ENCODE measurements around the gene OPCML.

The OPCML gene

DNA sequence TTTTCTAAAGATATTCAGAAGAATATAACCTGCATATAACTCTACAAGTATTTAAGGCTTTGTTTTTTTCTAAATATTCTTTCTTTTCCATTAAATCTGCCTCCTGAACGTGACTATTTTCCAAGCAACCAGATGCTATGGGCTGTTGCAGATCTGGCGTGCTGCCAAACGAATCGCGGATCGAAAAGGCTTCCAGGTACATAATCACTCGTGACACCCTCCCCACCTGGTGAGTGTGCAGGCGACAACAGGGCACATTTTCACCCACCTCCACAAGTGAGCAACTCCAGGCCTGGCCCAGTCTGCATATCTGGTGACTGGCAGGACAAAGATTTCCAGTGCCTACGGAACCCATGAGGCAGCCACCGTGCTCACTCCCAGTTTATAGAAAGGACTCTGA, 660.1 kb downstream of the OPCML start:
- DNase-seq = no peak

DNA sequence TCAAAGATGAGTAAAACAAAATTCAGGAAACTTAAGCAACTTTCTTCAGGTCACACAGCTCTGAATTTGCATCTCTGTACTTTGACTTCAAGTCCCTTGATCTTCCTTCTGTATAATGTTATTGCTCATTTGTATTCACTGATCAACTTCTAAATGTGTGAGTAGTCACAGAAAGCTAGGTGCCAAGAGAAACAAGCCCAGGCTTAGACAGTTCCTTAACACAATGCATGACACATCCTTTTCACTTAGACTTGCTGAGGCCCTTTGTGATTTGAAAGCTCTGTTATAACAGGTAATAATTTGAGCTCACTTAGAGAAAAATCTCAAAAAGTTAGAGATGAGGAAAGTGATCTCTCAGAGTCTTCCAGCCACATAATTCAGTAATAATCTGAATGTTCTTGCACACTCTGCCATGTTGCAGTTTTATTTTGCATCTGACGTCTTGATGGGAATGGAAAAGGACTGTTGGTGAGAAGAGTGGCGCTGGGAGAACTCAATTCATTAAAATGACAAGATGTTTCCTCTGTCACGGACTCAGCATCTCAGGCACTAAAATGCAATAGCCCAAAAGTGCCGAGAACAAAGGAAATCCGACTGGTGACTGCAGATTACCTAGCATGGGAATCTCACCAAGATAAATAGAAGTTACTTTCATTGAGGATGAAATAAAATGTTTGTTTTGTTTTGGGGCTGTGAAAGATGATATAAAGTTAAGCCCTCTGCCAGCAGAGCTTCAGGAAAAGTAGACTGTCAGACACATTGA, 665.3 kb downstream of the OPCML start:
- no peak for DNase-seq

DNA sequence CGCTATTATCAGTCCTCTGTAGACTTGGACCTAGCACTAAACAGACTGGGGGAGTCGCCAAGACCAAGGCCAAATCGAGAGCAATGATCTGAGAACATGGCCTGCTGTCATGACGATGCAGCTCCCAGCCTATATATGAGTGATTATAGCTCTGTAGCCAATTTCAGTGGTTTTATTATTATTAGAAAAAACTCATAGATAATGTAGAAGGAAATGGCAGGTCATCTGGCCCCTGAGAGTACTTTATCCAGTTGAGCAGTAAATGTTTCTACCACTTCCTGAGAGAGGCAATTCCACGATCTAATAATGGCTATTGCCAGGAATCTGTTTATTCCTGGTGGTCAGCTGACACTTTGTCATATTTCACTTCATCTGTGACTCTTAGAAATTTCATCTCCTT, 666.7 kb downstream of the OPCML start:
- DNase-seq = no peak

DNA sequence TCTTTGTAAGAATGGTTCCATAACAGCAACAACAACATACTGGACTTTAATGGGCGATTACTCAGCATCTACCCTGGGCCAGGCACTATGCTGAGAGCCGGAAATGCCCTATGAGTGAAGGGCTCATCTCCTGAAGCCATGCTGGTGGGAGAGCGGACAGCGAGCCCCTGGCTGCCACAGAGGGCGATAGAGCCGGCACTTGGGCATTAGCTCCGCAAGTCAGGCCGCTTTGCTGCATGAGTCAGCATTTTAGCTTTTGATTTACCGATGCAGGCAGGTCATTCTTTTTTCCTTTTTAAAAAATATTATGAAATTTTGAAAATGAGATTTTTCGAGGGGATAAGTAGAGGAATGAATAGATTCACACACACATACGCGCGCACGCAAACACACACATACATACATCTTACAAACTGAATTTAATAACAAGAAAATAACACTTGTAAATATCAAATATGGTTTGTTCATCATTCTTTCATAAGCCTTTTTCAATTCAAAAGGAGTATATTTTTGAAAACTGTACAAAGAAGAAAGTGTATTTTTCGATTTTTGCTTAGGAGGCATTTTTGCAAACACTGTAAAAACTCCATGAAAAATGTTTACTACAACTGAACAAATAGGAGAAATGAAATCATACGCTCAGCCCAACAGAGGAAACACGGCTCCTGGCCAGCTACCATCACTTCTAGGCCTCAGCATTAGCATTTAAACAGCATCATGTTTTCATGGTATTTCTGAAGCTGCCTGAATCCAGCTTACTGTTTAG, 667.3 kb downstream of the OPCML start:
- DNase-seq = no peak

DNA sequence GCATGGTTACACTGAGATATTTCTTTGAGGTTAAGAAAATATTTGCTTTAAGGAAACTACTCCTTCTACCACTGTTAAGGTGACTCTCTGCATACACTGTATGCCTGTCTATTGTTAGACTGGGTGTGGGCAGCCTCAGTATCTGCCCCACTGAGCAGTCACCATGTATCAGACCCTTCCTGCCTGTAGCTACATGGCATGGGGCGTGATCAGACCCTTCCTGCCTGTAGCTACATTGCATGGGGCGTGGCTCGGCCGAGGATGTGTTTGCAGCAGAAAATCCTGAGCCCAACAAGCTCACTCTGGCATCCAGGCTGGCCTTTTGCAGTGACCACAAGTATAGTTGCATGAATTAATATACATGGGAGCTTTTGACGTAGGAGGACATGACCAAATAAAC, 669.4 kb downstream of the OPCML start:
- DNase-seq = no peak

DNA sequence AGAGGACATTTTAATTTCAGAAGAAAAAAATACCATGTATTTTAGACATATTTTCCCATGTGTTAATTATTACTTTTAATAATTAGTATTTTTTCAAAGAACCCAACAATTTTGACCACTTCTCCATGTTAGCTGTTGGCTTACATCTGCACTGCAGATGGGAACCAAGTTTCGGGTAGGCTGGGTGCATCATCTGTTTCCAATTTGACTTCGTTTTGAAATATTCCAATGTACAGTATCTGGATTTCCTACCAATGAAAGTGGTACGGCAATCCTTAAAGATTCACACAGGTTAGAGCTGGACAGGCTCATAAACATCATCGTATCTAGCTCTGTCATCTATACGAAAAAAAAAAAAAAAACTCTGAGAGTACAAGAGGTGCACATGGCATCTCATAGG, 670.2 kb downstream of the OPCML start:
- DNase-seq = no peak

DNA sequence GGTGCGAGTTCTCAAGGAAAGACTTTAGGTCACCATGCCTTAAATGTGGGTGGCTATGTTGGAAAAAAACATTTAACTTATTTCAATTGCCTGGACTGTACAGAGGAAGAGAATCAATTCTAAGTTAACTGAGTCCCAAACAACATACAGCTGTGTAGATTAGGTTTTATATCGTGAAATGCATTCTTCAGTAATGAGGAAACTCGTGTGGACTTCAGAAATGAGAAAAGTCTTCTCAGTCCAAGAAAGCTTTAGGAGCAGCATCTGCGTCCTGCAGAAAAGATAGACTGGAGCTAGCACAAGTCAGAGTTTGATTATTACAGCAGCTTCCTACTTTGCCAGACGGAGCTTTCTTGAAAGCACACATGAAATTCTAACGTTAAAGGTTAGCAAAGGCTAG, 673.0 kb downstream of the OPCML start:
- DNase-seq = no peak

DNA sequence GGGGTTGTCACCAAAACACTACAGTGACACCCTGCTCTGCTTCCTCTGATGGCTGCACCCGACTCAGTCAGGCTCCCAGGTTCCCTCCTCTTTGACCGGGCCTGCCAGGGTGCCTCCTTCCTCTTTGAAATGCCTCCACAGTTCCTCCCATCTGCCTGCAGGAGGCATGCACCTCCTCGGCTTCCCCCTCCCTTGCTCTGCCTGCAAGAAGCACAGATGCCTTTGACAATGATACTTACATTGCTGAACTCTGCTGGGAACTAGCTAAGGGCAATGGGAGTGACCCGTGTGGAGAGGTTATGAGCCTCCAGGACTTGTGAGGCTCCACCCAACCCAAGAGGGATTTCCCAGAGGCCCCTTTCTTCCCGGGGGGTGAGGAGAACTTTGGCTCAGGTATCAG, 674.1 kb downstream of the OPCML start:
- no peak for DNase-seq

DNA sequence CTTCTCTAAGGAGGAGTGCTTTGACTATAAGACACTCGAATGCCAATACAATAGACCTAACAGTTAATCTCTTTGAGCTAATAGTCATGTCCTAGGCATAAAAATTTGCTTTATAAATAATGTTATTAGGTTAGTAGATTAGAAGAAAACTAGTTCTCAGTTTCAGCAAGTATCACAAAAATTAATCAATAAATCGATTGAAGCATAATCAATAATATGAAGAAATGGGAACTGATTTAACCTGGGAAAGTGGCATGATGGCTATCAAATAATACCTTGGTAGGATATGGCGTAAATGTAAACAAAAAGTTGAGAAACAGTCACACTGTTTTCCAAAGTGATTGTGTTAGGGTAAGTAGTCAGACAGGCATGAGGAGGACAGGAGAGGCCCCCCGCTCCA, 676.3 kb downstream of the OPCML start:
- DNase-seq = no peak

DNA sequence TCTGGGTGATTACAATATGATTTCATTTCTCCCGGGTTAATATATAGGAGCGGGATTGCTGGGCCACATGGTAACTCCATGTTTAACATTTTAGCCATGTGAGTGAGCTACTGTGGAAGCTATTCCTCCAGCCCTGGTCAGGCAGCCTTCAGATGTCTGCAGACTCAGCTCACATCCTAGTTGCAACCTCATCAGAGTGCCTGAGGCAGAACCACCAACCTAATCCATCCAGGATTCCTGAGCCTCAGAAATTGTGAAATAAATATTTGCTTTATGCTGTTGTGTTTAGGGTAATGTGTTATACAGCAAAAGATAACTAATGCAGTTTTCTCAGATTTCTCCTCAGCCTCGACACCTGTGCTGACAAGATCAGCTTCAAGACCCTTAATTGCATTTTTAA, 676.8 kb downstream of the OPCML start:
- DNase-seq = no peak

DNA sequence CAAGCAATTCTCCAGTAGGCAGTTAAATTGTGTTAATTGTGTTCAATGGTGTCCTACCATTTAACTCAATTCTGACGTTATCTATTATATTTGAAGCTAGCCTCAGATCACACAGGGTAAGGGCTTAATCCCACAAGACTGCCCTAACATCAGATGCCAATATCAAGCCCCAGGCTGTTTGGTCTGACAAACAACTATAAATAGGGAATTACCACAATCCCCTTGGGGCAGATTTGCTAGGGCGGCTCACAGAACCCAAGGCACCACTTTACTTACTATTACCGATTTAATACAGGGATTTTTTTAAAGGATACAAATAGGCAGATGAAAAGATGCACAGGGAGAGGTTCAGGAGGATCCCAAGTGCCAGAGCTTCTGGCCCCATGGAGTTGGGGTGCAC, 678.4 kb downstream of the OPCML start:
- no peak for DNase-seq

DNA sequence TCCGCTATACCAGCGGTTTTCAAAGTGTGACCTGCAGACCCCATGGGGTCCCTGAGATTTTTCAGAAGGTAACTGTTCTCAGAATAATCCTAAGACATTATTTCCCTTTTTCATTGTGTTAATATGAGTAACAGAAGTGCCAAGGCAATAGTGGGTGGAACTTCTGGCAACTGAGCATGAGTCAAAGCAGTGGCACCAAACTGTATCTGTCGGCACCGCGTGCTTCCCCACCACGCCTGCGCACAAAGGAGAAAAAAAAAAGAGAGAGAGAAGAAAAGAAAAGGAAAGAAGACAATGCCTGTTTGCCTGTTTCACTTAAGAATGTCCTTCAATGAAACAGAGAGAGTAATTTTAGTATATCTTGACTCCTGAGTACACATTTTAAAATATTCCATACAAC, 679.9 kb downstream of the OPCML start:
- no peak for DNase-seq

DNA sequence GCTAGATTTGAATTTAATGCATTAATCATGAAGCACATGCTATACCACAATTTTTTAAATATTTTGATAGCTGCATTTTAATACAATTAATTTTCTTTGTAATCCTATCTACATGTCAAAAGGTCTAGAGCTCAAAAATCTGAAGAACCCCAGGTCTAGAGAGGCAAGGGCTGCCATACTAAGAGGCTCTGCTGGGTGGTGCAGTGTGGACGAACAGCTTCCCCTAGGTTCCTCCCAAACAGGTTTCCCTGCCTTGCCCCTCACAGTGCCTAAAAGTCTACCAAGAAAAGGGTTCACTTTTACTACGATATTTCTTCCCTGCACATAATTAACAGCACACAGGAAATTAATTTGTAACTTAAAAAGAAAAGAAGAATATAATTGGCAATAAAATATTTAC, 681.1 kb downstream of the OPCML start:
- DNase-seq = no peak

DNA sequence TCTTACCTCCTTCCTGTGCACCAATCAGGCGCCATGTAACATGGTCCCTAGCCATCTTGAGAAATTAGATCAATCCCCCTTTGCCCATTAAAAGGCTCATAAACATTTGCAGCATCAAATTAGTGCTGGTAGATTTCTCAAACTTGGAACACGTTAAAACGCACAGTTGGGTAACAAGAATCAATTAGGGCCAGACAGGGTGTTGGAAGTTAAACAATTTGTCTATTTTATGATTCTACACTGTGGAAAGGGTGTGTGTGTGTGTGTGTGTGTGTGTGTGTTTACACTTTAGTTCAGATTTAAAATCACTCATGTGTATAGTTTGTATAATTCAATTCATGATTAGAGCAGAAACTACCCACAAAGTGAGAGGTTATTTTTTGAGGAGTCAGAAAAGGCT, 682.0 kb downstream of the OPCML start:
- DNase-seq = no peak

DNA sequence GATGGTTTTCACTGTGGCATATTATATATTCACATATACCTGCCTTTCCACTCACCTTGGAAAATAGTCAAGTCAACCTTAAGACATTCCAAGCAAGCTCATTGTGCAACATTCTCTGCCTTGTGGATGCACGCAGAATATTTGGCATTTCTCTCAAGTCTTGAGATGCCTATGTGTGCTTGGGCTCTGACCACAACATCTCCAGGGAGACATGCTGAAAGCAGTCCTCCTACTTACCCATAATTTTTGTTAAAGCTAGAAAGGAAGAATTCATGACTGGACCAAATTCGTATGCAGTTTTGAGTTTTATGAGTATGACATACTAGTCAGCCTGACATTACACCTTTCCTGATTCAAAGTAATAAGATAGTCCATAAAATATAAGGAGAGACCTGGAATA, 684.0 kb downstream of the OPCML start:
- no peak for DNase-seq

DNA sequence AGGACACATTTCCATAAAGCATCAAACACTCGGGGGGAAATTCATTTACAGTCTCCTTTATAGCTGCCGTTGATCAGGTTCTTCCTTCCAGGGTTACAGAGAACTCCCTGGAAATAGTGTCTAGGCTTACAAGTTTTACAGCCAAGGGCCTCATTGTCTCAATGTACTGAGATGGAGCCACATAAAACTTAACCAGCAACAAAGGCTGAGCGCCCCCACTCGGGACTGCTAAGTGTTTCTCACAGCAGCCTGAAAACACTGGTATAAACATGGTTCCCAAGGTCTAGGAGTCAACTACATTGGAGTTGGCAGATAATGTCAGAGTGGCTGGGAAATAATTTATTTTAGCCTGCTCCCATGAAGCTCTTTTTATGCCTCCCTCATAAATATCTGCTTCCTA, 686.2 kb downstream of the OPCML start:
- no peak for DNase-seq

DNA sequence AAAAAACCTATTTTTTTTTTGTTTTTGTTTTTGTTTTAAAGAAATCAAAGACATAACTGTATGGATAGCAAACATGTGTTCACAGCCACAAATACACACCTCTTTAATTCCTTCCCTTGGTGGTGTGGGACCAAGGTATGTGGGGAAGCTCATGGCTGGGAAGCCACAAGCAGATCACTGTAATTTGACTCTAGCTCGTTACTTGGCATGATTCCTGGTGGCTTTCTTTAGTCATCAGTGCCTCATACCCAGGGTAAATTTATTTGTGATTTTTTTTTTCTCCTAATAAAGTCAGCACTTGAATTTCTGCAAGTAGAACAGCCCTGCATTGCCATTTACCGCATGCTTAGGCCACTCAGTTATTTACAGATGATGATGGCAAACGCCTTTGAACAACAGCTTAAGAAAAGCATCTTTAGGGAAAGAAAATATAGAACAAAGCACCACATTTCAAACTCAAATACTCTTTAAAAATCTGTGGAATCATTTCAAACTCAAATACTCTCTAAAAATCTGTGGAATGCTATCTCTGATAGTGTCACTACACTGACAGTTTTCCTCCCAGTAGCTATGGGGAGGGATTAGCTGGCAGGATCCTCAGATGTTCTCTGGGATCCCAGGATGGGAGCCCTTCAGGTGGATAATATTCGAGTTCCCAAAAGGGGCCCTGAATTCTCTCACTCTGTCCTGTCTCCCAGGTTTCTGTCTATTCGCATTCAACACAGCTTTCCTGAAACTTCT, 687.2 kb downstream of the OPCML start:
- no peak for DNase-seq

DNA sequence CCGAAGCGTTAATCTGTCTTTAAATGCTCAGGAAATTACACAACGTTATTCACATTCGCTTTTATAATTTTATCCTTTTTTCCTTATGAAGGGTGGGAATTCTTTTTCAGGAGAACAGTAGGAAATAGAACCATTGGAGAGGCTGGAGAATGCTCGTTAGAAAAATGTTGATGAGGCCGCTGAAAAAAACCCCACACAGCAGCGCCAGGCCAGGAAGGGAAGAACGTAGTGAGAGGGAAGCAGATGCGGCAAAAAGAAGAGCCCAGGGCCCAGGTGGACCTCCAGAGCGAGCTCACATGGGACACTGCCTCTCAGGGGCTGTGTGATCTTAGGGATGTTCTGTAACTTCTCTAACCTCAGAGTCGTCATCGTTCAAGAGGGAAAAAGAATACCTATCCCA, 691.6 kb downstream of the OPCML start:
- no peak for DNase-seq

DNA sequence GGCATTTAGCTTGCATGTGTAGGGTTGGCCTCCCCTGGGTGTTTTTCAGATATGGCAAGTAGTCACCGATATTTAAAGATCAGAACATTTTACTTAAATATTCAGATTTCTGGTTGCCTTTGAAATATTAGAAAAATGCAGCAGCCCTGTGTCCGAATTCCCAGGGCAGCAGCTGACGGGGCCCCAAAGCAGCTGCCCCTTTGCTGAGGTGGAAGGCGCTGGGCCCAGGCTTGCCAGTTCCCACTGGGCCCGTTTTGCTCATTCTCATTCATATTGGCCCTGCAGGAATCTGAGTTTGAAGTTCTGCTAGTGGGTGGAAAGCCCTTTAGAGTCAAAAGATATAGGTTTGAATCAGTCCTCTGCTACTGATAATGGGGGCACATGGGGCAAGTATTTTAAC, 692.1 kb downstream of the OPCML start:
- DNase-seq = no peak

DNA sequence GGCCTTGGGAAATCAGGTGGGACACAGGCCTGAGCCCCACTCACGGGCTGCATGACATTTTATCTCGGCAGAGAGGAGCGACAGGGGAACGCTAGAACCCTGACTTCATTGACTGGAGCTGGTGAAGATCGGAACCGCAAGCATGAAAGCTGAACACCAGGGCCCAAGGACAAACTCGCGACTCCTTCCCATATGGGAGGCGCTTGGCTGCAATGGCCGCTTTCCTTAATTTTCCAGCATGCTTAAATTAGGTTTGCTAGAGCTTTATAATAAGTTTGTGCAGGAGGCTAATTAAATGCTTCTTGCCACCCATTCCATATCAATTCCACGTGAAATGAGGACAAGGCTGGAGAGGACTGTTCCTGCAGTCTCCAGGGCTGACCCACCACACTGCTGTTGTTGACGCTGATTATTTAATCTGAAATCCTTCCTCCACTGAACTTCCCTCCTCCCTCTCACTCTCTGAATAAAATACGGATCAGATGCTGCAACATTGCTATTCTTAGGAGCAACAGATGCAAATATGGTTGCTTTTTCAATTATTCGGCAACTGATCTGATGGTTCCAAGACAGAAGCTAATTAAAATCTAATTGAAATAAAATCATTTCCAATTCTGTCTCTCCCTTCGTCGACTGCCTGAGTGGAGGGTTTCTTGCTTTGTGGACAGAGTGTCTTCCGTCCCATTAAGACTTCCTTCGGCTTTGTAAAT, 692.9 kb downstream of the OPCML start:
- no peak for DNase-seq

DNA sequence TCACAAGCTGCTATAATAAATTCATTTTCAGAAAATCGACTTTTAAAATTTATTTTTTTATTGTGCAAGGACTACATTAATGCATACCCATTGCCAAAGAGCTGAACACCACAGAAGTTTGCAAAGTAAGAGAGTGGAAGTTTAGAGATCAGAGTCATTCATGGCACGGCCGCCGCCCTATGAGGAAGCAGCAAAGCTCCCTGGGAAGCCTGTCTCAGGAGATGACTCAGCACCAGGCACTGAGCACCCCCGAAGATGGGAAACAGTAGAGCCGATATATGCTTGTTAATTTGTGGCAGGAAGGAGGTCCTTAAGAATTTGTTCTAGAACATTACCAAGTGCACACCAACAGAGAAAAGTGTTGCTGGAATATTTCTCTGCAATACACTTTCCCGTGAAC, 693.7 kb downstream of the OPCML start:
- no peak for DNase-seq

DNA sequence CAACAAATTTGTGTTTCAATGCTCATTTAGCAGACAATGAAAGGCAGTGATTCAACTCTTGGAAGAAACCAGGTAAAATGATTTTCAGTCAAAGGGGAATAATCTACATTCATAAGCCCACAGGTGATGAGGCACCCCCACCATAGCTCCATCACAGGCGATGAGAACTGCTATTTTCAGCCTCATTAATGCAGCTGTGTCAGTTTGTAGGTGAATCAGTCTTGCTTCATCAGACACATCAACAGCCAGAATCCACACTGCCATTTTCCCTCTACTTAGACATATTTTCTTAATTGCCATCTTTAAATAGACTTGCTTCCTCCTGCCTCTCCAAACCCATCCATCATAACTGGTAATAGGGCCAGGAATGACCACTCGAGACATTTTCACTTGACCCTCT, 701.0 kb downstream of the OPCML start:
- DNase-seq = no peak

DNA sequence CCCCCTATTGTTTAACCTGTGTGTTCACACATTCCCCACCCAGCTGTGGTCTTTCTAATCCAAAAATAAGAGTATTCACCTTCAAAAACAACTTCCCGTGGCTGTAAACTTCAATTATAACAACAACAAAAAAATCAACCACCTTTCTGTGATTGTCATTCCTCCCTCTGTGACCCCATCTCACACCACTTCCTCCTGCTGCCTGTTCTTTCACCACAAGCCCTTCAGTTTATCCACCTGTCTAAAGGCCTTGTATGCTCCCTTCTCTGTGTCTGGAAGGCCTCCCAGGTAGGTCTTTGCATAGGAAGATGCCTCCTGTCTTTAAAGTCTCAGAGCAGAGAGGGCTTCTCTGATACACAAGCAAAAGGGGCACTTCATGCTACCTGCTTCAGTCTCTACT, 707.7 kb downstream of the OPCML start:
- no peak for DNase-seq
